ENCODE results near the gene CDH23.
A peak's percentile ranks its signal among the peaks of the same experiment; 100 is the strongest.

The CDH23 gene

DNA sequence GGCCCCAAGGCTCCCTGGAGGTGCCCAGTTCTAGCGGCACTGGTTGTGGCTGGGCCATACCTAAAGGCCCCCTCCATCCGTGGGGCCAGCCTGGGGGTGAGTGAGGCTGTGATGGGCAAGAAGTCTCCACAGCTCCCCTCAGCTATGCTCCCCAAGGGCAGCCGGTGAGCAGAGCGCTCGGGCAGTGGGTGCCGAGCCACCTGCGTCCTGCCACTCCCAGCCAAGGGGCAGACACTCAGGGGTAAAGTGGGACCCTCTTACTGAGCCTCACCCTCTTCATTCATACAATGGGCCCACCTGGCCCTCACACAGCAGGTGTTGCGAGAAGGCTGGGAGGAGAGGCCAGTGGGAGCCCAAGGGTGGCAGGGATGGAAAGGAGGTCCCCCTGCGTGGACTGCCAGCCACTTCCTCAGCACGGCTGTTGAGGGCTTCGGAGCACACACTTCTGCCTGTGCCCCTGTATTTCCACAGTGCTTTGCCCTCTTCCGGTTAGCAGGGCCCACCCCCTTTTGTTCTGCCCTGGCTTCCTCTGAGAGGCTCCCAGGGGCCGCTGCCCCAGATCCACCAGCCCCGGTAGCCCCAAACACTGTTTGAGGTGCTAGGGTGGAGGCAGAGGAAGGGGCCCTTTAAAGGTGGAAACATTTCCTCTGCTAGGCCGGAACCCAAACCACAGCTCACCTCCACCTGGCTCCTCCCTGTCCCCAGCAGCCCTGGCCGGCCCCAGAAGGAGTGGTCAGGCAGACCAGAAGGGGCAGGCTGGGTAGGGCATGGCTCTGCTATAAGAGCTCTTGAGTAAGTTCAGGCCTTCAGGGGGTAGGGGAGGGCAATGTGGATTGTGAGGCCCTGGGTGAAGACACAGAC lies 339.2 kb downstream of the CDH23 start:
- no peak for DNase-seq

DNA sequence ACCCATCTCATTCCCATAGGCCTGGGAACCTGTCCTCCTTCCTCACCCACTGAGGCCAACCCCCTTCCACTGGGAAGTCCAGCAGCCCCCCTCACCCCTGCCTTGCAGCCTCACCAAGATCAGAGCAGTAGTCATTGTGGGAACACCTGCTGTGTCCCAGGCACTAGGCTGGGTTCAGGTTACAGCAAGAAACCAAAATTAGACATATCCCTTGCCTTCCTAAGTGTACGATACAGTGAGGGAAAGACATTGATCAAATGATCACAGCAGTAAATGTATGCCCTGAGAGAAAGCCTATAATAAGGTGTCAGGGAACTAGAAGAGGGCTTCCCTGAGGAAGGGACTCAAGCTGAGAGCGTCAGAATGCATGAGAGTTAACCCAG lies 339.8 kb downstream of the CDH23 start:
- DNase-seq, result no peak

DNA sequence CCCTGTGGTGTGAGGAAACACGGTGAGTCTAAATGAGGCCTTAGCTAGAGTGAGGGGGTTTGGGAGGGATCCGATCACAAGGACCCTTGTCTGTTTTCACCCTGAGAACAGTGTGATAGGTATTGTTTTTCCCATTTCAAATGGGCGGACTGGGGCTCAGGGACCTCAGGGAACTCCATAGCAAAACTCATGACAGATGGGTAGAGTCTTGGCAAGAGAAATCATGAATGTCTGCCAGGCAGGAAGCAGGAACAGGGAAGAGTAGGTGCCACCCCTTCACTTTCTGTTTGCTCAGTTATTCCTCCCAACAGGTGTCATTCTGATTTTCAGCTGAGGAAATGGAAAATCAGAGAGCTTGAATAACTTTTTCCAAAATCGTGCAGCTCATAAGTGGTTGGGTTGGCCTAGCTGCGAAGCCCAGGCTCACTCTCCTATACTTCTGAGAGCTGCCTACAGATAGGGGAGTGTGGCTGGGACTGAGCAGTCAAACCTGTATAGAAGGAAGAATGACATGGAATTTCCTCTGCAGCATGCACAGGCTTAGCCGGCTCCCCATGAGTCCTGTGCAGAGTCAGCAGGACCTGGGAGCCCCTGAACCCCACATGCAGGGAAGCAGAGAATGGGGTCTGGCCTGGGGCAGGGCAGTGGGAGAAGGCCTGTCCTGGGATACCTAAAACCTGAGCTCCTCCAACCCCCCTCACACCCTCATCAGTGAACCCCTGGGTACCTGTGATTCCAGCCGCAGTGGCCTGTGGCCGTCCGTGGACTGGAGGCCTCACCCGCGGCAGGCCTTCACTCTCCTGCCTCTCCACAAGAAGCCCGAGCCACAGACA lies 340.5 kb downstream of the CDH23 start:
- DNase-seq, result no peak

DNA sequence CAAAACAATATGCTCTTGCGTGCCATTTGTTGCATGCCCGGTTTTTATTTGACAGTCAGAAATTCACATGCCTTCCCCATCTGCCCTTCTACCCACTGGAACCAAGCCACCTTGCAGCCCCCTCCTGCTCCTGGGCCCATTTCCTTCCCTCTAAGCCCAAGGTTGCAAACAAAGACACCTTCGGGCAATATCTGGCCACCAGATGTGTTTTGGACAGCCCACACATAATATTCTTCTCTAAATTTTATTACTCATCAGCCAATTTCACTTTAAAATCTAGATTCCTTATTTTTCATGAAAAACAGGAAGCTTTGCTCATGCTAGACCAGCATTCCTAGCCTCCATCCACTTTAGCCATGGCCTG lies 341.1 kb downstream of the CDH23 start:
- no peak for DNase-seq

DNA sequence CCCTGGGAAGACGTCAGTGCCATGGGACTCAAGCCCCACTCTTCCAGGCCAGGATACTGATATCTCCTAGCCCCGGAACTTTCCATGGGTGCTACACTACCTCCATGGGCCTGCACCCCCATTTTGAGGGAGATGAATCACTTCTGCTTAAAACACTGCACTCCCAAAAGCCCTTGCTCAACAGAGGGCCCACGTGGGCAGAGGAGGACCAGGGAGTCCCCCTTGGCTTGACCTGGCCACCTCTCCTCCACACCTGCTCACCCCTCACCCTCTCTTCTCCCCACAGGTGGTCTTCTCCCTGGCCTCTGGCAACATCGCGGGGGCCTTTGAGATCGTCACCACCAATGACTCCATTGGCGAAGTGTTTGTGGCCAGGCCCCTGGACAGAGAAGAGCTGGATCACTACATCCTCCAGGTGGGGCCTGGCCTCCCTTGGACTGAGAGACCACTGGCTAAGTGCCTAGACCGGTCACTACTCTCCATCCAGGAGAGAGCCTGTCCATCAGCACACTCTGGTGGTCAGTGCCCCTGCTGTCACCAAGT lies 342.7 kb downstream of the CDH23 start:
- DNase-seq, result no peak

DNA sequence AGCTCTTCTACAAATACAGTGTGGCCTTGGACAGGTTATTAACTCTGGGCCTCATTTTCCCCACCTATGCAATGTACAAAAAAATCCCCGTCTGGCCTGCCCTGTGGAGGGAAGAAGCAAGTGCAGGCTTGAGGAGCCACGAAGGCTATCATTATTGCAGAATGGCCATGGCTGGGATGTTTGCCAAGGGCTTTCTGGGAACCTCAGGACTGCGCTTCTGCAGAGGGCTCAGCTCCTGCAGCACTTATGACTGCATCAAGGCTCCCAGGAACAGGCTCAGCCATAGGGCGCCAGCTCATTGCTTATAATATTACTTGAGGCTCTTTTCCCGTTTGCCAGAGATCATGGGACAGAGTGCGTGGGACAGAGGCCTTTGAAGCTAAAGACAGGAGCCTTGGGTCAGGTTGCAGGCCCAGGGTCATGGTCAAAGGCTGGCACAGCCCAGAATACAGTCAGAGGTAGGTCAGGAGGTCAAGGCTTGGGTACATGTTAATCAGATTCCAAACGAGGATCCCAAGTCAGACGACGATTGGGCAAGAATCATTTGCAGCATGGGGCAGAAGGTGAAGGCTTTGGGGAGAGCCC lies 343.4 kb downstream of the CDH23 start:
- peak; percentile 11 for DNase-seq

DNA sequence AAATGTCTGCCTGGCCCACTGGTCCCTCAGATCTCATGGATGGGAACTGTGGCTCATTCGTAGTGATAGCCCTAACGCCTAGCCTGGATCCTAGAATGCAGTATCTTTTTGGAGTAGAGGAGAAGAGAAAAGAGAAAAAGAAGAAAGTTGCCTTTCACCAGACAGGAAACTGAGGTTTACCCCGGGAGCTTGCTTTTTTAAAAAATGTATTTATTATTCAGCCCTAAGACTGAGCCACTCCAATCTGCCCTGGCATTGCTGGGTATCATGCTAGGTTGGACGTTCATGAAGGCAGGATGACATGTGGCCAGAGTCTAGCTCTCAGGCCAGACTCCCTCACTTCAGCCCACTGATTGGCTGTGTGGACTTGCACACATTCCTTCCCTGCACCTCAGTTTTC lies 344.3 kb downstream of the CDH23 start:
- DNase-seq, result no peak

DNA sequence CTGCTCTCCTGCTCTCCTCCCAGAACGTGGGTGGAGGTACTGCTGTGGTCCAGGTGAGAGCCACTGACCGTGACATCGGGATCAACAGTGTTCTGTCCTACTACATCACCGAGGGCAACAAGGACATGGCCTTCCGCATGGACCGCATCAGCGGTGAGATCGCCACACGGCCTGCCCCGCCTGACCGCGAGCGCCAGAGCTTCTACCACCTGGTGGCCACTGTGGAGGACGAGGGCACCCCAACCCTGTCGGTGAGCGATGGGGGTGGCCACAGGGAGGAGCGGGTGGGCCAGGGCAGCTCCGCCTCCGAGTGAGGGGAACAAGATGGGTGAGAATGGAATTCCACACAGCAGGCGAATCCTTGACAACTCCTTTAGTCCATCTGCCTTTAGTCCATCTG lies 345.0 kb downstream of the CDH23 start:
- DNase-seq, result no peak

DNA sequence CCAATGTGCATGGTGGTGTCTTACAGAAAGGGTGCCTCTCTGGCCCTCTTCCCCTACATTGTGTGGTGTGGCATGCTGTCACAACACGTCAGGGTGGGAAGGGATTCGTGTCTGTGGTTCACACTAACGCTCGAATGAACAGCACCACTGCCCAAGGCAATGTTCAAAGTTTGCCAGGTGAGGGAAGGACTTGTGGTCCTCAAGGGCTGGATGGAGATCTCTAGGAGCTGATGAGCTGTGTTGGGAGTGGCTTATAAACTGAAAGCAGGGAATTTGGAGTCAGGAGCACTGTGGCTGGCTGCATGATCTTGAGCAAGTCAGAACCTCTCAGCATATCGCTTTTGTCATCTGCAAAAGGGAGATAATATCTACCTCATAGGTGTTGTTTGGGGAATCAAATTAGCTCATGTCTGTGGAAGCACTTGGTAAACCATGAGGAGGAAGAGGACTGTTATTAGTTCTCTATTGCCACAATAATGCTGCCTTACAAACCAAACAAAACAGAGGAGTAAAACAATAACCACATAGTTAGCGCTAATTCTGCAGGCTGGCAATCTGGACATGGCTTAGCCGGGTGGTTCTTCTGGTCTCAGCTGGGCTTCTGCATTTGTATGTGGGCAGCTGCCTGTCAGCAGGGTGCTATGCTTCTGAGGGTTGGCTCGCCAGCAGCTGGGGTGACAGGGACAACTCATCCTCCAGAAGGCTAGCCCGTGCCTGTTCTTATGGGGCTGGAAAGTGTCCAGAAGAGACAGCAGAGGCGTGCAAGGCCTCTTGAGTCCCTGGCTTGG lies 345.8 kb downstream of the CDH23 start:
- DNase-seq, result no peak

DNA sequence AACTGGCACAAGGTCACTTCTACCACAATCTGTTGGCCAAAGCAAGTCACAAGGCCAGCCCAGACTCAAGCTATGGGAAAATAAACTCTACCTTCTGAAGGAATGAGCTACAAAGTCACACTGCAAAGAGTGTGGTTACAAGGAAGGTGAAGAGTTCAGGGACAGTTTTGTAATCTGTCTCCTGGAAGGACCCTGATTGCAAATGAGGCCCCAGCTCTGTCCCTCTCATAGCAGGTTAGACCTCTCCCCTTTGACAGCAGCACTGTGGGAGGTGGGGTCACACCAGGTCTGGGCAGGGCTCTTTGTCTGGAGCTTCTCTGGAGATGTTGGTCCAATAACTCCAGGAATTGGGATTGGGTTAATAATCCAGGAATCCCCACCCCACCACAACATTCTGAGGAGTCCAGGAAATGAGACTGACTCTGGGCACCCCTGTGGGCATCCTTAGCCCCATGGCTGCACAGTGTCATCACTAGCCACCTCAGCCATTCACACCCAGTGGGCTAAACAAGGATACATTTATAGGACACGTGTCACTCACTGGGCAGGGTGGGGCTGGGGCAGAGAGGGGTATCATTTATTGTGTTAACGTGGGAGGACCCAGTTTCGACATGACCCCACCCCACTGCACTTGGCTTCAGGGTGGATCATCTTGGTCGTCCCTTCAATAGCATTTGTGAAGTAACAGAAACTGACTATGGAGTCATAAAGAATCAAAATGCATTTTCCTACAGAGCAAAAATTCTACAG lies 346.5 kb downstream of the CDH23 start:
- no peak for DNase-seq

DNA sequence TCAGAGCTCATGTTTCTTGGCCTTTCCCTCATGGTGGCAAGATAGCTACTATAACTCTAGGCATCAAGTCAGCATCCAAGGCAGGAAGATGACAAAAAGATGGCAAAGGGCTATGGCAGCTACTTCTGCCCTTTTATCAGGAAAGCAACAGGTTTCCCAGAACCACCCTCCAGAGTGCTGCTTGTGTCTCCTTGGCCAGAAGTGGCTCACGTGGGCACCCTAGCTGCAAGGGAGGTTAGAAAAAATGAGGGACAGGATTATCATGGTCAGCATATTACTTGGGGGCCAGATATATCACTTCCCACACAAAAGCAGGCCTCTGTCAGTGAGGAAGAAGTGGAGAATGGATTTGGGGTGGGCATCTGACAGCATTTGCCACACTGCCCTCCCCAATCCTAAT lies 347.1 kb downstream of the CDH23 start:
- DNase-seq, result no peak

DNA sequence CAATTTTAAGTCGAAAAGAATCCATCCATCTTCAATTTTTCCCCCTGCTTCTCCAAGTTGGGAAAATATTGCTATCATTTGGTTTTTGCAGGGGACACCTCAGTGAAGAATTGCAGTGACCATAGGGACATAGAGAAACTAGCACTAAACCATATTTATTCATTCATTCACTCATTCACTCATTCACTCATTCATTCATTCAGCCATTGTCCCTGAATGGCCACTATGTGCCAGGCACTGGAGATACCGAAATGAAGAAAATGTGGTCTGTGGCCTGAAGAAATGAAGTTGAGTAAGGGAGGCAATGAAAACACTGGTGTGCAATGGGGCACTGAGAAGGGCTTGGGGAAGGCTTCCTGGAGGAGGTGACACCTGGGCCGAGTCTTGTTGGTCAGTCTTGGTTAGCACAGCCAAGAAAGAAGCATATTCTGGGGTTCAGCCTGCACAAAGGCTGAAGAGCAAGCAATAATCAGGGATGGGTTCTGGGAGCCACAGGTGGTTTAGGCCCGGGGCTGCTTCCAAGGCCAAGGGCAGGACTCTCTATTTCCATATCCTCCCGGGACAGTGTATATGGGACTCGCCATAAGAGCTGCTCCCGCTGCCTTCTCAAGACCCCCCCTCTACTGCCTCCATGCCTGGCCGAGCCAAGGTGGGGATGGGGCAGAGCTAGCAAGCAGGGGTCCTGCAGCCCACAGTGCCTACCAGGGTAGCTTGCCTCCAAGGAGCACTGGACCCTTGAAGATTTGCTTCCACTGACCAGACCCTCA lies 348.4 kb downstream of the CDH23 start:
- no peak for DNase-seq

DNA sequence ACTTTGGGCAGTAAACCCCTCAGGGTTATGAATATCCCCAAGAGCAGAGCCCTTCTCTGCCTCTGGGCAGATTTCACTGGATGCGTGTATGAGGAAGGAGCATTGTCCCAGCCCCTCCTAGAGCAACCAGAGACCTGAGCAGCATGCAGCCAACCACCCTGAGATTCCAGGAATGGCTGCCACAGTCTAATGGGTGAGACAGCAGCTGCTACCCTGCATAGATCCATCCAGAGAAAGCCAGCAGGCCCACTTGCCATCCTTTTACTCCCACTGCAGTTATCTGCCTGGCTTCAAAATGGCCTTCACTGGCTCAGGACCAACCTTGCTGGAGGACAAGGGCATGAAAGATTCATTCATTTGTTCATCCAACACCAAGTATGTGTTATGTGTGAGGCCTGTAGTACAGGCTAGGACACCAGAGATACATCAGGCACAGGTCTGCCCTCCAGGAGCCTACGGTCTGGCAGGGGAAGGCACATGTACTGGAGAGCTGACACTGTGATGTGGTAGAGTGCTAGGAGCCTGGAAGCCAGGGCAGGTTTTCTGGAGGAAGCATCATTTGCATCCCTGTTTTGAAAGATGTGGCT lies 349.0 kb downstream of the CDH23 start:
- DNase-seq, result no peak

DNA sequence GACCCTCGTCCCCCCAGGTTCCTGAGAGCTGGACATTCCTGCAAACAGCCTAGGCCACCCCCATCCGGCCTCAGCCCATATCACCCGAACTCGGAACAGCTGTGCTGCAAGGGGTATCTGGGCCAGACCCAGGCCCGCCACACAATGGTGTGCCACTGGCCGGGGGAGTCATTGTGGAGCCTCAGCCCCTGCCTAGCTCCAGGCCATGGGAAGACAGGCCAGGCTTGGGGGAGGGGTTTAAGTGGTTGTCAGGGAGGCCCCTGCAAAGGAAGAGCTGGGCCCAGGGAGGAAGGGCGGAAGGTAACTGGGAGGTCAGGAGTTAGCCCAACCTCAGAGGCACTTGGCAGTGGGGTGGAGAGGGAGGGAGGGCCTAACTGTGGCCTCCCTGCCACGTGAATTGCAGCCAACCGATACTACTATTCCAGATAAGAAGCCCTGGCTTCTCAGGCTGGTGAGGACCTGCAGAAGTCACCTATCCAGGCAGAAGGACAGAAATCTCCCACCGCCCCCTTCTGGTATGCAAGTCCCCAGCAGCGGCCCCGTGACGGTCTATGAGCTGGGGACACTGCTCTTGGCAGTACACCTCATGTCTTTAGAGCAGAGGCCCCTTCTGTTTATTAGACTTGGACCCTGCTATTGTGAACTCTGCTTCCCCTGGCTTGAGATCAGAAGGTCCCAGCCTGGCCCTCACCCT lies 349.8 kb downstream of the CDH23 start:
- no peak for DNase-seq

DNA sequence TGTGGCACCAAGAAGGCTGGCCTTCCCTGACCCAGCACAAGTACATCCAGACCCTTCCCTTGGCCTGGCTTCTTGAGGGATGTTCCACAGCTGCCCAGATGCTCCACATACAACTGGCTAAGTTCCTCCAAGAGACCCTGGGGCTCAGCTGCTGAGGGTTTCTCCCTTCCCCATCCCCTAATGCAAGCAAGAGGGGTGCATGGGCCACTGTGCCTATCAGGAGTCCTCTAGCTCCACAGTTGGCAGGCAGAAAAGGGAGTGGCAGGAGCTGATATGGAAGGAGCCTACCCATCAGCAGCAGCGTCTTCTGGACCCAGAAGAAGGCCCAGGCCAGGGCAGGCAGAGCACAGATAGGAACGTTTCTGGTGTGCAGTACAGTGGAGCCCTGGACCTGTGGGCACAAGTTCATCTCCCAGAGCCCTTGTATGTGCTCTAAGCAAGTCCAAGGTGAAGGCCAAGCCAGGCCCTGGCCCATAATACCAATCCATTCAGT lies 350.4 kb downstream of the CDH23 start:
- no peak for DNase-seq

DNA sequence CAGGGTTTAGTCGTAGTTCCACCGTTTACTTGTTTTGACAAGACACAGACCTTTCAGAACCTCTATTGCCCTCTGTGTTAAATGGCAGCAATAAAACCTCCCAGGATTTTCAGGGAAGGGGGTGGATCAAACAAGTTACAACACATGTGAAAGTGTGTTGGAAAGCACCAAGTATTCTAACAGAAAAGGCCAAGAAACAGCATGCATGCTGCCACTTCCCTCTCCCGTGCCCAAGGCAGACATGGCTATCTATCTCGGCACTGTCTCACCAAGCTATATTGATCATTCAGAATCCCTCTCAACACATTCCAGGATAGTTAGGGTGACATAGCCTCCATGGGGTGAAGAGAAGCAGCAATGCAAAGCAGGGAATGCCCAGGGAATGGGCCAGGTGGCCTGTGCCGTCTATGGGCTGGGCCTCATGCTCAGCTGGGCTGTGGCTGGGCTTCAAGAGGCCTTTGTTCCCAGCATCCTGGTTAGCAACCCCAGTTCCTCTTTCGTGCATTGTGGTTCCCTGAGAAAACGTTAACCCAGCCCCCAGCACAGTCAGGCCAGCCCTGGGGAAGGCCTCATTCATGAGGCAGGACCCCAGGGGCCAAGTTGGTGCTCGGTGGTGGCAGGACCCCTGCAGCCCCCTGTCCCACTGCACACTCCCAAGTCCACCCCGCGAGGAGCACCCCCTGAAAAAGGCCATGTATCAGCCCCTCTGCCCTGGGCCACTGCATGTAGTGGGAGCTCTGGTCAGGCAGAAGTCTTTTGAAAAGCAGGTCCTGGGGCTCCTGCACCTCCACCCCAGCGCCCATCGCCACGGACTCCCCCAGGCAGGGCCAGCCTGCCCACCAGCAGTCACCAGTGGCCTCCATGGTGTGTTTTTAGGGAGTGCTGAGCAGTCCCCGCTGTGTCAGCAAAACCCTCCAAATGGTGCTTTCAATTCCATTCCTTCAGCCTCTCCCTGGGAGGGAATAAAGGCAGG lies 351.1 kb downstream of the CDH23 start:
- no peak for DNase-seq

DNA sequence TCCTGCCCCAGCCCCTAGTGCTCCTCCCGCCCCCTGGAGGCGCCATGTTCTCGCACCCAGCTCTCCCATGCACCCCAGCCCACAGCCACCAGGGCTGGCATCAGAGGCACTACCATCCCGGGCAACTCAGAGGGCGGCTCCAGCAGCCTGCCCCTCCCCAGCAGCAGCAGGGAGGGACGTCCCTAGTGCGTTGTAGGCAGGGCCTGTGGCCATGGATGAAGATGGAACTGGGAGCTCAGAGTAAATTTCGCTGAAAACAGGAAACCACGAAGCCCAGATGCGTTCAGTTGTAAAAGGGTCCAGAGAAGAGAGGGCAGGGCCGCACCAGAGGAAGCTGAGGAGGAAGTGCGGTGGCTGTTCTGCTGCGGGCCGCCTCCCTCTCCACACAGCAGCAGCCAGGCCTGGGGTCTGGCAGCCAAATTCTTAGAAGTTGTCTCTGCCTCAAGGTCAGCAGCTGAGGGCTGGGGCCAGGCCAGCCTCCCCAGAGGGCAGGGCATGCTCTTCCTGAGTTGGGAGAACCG lies 352.0 kb downstream of the CDH23 start:
- DNase-seq, result no peak

DNA sequence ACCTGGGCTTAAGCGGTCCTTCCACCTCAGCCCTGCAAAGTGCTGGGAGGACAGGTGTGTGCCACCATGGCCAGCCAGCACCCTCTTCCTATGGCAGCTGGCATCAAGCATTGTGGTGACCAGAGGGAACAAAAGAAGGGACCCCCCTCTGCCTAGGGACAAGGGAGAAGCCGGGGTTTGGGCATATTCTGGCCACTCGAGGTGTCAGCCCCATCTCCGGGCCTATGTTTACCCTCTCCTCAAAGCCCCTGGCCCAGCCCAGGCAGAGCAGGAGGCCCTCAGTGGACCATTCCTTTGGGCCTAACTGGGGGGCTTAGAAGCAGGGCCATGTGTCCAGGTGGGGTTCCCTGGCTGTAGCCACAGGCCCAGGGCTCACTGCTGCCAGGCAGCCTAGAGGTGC lies 352.7 kb downstream of the CDH23 start:
- no peak for DNase-seq

All from NCI-H2227 treated with DMSO at 0.1 percent for 48 hours (cell line).